Prostate gland (tissue), 2 donors: ENCODE measurements around the gene SMPD1. TPM values are rescaled to one million over a fixed set of nuclear protein-coding genes. Genes with fewer than 3 reads are reported as not detected.

ENCODE experiments used
- DNase-seq: peaks from one replicate; pipeline ENCODE4 v3.0.0-alpha.2; 2019; ENCODE audit warnings: low spot score
- H3K27ac ChIP-seq, 2 donors: fragments of 200-600 bp; sonication (generic); 2 replicates each; pipeline ENCODE4 v1.5.1; 2017 to 2019
- H3K27me3 ChIP-seq: fragments of 200-600 bp; sonication (generic); replicated peaks from 2 replicates; pipeline ENCODE4 v1.5.1; 2019; ENCODE audit not compliant: insufficient read depth
- H3K36me3 ChIP-seq, 2 donors: fragments of 200-600 bp; sonication (generic); 1 replicate in 1 of 2; 2 replicates in 1 of 2; pipeline versions ENCODE4 v1.5.1 to v1.8.1; 2017 to 2019
- H3K4me1 ChIP-seq: fragments of 200-600 bp; sonication (generic); replicated peaks from 2 replicates; pipeline ENCODE4 v1.5.1; 2019
- H3K4me3 ChIP-seq, 2 donors: fragments of 200-600 bp; sonication (generic); 2 replicates each; pipeline ENCODE4 v1.5.1; 2017 to 2019
- H3K9me3 ChIP-seq: fragments of 200-600 bp; sonication (generic); 2 replicates; pipeline ENCODE4 v1.5.1; 2017
- CTCF ChIP-seq, 4 experiments: fragments of 200-600 bp in 2 of 4; fragments of 450-650 bp in 2 of 4; sonication (generic) in 2 of 4; IDR thresholded peaks; 1 replicate in 3 of 4; 2 replicates in 1 of 4; pipeline ENCODE4 v1.5.1; 2016 to 2019; ENCODE audit warnings: antibody characterized with exemption in 4 of 4, mild to moderate bottlenecking in 2 of 4, moderate library complexity in 2 of 4
- POLR2A ChIP-seq: fragments of 450-650 bp; IDR thresholded peaks from one replicate; pipeline ENCODE4 v1.6.1; 2016; ENCODE audit warnings: antibody characterized with exemption, mild to moderate bottlenecking
- POLR2AphosphoS5 ChIP-seq: sonication (generic); formaldehyde crosslinking; IDR thresholded peaks from one replicate; pipeline ENCODE4 v1.6.1; 2017; ENCODE audit warnings: antibody characterized with exemption
- WGBS: methylation state at CpG from one replicate; pipeline ENCODE4 v1.1.5; 2018; 5-methylcytosine and 5-hydroxymethylcytosine counted together
- intact Hi-C: fragments of 100-400 bp; cut with DNase I; formaldehyde crosslinking; loops from one replicate; pipeline ENCODE4 v1.14.2; 2022
- total RNA-seq, 2 donors: library from RNA; depleted of rRNA; stranded (reverse); fragments of >200 nt; gene quantifications; one replicate each; pipeline ENCODE4 v1.1.0, GENCODE V29; 2016

The SMPD1 gene
- total RNA-seq, 2 donors from 2014 or later, result 51.7 to 59.2 TPM

GRCh38 chr11:6351782-6352382 is 38.4 kb upstream of the SMPD1 start:
- 66% methylated on average over 5 of the region's 5 CpGs for WGBS
- H3K27me3 ChIP-seq, result no peaks in the 10 kb centered on the region
- no peaks in the 10 kb centered on the region for H3K9me3 ChIP-seq
- no peaks in the 10 kb centered on the region for H3K36me3 ChIP-seq
- H3K27ac ChIP-seq, result no peak overlapping the region
- intact Hi-C loops, result loop anchor here (5.0 kb wide), 1 partner anchor 100 kb away; no protein-coding TSS in a partner anchor
- H3K4me3 ChIP-seq, result no peak overlapping the region
- TF ChIP-seq POLR2A, result no peak
- TF ChIP-seq CTCF (IDR thresholded peaks at IDR 0.05), result no peak
- TF ChIP-seq POLR2AphosphoS5, result no peak
- no peaks in the 10 kb centered on the region for H3K4me1 ChIP-seq
- no peak for DNase-seq

- H3K4me1 ChIP-seq, result no peaks in the 10 kb centered on the region
- no peaks in the 10 kb centered on the region for H3K9me3 ChIP-seq
- no peak overlapping the region for H3K4me3 ChIP-seq
- peak; percentile 22 for DNase-seq
- peak; percentile 74 to 84 (median 81) for TF ChIP-seq CTCF (IDR thresholded peaks at IDR 0.05)
- TF ChIP-seq POLR2A, result no peak
- no peaks in the 10 kb centered on the region for H3K27me3 ChIP-seq
- WGBS, result 10% methylated on average over 5 of the region's 5 CpGs
- intact Hi-C loops, result loop anchor here (5.0 kb wide), 1 partner anchor 101 kb away; no protein-coding TSS in a partner anchor
- H3K27ac ChIP-seq, result no peak overlapping the region
- no peaks in the 10 kb centered on the region for H3K36me3 ChIP-seq
Measured at GRCh38 chr11:6353367-6353987, 36.8 kb upstream of the SMPD1 start.

GRCh38 chr11:6354651-6355485 is 35.4 kb upstream of the SMPD1 start:
- 89% methylated on average over 4 of the region's 4 CpGs for WGBS
- DNase-seq, result no peak
- Histone ChIP-seq H3K4me3 (no peak overlapping the region), H3K9me3 (no peaks in the 10 kb centered on the region), H3K4me1 (no peaks in the 10 kb centered on the region), H3K36me3 (no peaks in the 10 kb centered on the region), H3K27me3 (no peaks in the 10 kb centered on the region), H3K27ac (no peak overlapping the region)
- TF ChIP-seq POLR2AphosphoS5, result no peak
- intact Hi-C loops, result loop anchor here (5.0 kb wide), 1 partner anchor 103 kb away; no protein-coding TSS in a partner anchor

- Histone ChIP-seq H3K36me3 (no peaks in the 10 kb centered on the region), H3K4me3 (no peak overlapping the region), H3K27ac (no peak overlapping the region), H3K9me3 (no peaks in the 10 kb centered on the region), H3K4me1 (no peaks in the 10 kb centered on the region), H3K27me3 (no peaks in the 10 kb centered on the region)
- TF ChIP-seq CTCF (IDR thresholded peaks at IDR 0.05) (no peak), POLR2AphosphoS5 (no peak), POLR2A (no peak)
- WGBS, result 34% methylated on average over 4 of the region's 4 CpGs
- DNase-seq, result no peak
- intact Hi-C loops, result no loop called here
Measured at GRCh38 chr11:6356503-6357055, 33.7 kb upstream of the SMPD1 start.

- Histone ChIP-seq H3K27me3 (no peaks in the 10 kb centered on the region), H3K4me1 (no peaks in the 10 kb centered on the region), H3K36me3 (no peaks in the 10 kb centered on the region), H3K9me3 (no peaks in the 10 kb centered on the region), H3K27ac (no peak overlapping the region), H3K4me3 (no peak overlapping the region)
- DNase-seq, result no peak
- 31% methylated on average over 9 of the region's 9 CpGs for WGBS
- TF ChIP-seq CTCF (IDR thresholded peaks at IDR 0.05) (no peak), POLR2AphosphoS5 (no peak), POLR2A (no peak)
- intact Hi-C loops, result no loop called here
Measured at GRCh38 chr11:6357222-6357621, 33.1 kb upstream of the SMPD1 start.
